Peyer's patch (tissue), 4 donors: ENCODE data around the gene DTX2. TPM values are rescaled to one million over a fixed set of nuclear protein-coding genes. Genes with fewer than 3 reads are reported as not detected.
"Not testable (repeated sequence)": the region's sequence is repeated elsewhere in the genome, so short reads cannot be mapped to it uniquely, and the experiment has no call there.

Experiments used
- DNase-seq, 3 donors: peaks; one replicate each; pipeline ENCODE4 v3.0.0-alpha.2; 2017 to 2019
- H3K27ac ChIP-seq, 4 donors: fragments of 200-600 bp; sonication (generic); one replicate each; pipeline ENCODE4 v1.5.1; 2016 to 2019
- H3K27me3 ChIP-seq, 2 donors: fragments of 200-600 bp; sonication (generic); one replicate each; pipeline ENCODE4 v1.5.1; 2019
- H3K36me3 ChIP-seq, 3 donors: fragments of 200-600 bp; sonication (generic); one replicate each; pipeline ENCODE4 v1.5.1; 2016 to 2019
- H3K4me1 ChIP-seq, 4 donors: fragments of 200-600 bp; sonication (generic); one replicate each; pipeline ENCODE4 v1.5.1; 2016 to 2019
- H3K4me3 ChIP-seq, 4 donors: fragments of 200-600 bp; sonication (generic); 1 replicate in 3 of 4; 2 replicates in 1 of 4; pipeline ENCODE4 v1.5.1; 2016 to 2019; ENCODE audit warnings: mild to moderate bottlenecking in 1 of 4
- H3K9me3 ChIP-seq, 4 donors: fragments of 200-600 bp; sonication (generic); one replicate each; pipeline ENCODE4 v1.5.1; 2016 to 2019; ENCODE audit warnings: mild to moderate bottlenecking in 1 of 4
- total RNA-seq, 4 donors: library from RNA; depleted of rRNA; stranded (reverse); fragments of >200 nt; gene quantifications; one replicate each; pipeline ENCODE4 v1.1.0, GENCODE V29; 2016

DTX2 gene
- total RNA-seq, 4 donors from 2014 or later: 32.2 to 72.8 (median 59.2) TPM

- DNase-seq, H3K27ac ChIP-seq, H3K4me3 ChIP-seq, H3K36me3 ChIP-seq, H3K9me3 ChIP-seq, H3K27me3 ChIP-seq: not testable (repeated sequence)
- H3K4me1 ChIP-seq: peaks cover 0 to 23% (median 0%) of the 10 kb centered on the region in 4 donors
Measured at GRCh38 chr7:76464959-76465358, 3.5 kb downstream of the DTX2 start.

- peaks cover 0 to 23% (median 0%) of the 10 kb centered on the region in 4 donors for H3K4me1 ChIP-seq
- H3K27me3 ChIP-seq, H3K9me3 ChIP-seq, H3K4me3 ChIP-seq, H3K36me3 ChIP-seq, H3K27ac ChIP-seq, DNase-seq: not testable (repeated sequence)
Measured at GRCh38 chr7:76465950-76466349, 4.4 kb downstream of the DTX2 start.

- not testable (repeated sequence) for H3K9me3 ChIP-seq, H3K36me3 ChIP-seq, H3K27me3 ChIP-seq, H3K4me3 ChIP-seq
- Histone ChIP-seq H3K27ac (peak overlapping the region in 3 of 4 donors; percentile 21 to 79 (median 78)), H3K4me1 (peaks cover 0 to 23% (median 0%) of the 10 kb centered on the region in 4 donors)
- DNase-seq: peak in 2 of 3 donors; percentile 90 to 93
Measured at GRCh38 chr7:76467743-76468404, 6.4 kb downstream of the DTX2 start.

GRCh38 chr7:76471556-76472221 is 10.2 kb downstream of the DTX2 start:
- H3K27ac ChIP-seq, H3K4me3 ChIP-seq, H3K36me3 ChIP-seq, H3K9me3 ChIP-seq, H3K27me3 ChIP-seq, H3K4me1 ChIP-seq: not testable (repeated sequence)
- DNase-seq: peak in 1 of 3 donors; percentile 13

GRCh38 chr7:76473097-76473496 is 11.6 kb downstream of the DTX2 start:
- not testable (repeated sequence) for H3K27ac ChIP-seq, H3K4me1 ChIP-seq, H3K4me3 ChIP-seq

GRCh38 chr7:76476280-76476679 is 14.8 kb downstream of the DTX2 start:
- H3K27me3 ChIP-seq, DNase-seq, H3K4me3 ChIP-seq, H3K36me3 ChIP-seq, H3K4me1 ChIP-seq, H3K27ac ChIP-seq, H3K9me3 ChIP-seq: not testable (repeated sequence)

More at GRCh38 chr7:76473097-76473496, 11.6 kb downstream of the DTX2 start:
- H3K27me3 ChIP-seq, H3K36me3 ChIP-seq, DNase-seq, H3K9me3 ChIP-seq: not testable (repeated sequence)

- H3K4me3 ChIP-seq, H3K36me3 ChIP-seq, DNase-seq, H3K4me1 ChIP-seq, H3K27ac ChIP-seq, H3K9me3 ChIP-seq, H3K27me3 ChIP-seq: not testable (repeated sequence)
Measured at GRCh38 chr7:76476742-76477474, 15.4 kb downstream of the DTX2 start.

GRCh38 chr7:76479628-76480027 is 18.1 kb downstream of the DTX2 start:
- H3K27ac ChIP-seq, DNase-seq, H3K4me1 ChIP-seq, H3K4me3 ChIP-seq, H3K9me3 ChIP-seq, H3K27me3 ChIP-seq: not testable (repeated sequence)
- peaks cover 0 to 13% (median 0%) of the 10 kb centered on the region in 3 donors for H3K36me3 ChIP-seq

- not testable (repeated sequence) for H3K9me3 ChIP-seq, H3K27me3 ChIP-seq, H3K27ac ChIP-seq, DNase-seq, H3K4me1 ChIP-seq, H3K4me3 ChIP-seq
- peaks cover 0 to 13% (median 0%) of the 10 kb centered on the region in 3 donors for H3K36me3 ChIP-seq
Measured at GRCh38 chr7:76480403-76481253, 19.1 kb downstream of the DTX2 start.

- not testable (repeated sequence) for H3K9me3 ChIP-seq, H3K27ac ChIP-seq, DNase-seq, H3K4me1 ChIP-seq, H3K4me3 ChIP-seq, H3K27me3 ChIP-seq
- peaks cover 0 to 13% (median 0%) of the 10 kb centered on the region in 3 donors for H3K36me3 ChIP-seq
Measured at GRCh38 chr7:76482660-76483059, 21.2 kb downstream of the DTX2 start.

- not testable (repeated sequence) for H3K4me1 ChIP-seq, H3K9me3 ChIP-seq, DNase-seq, H3K27me3 ChIP-seq, H3K27ac ChIP-seq, H3K4me3 ChIP-seq
- peaks cover 0 to 13% (median 0%) of the 10 kb centered on the region in 3 donors for H3K36me3 ChIP-seq
Measured at GRCh38 chr7:76483081-76483480, 21.6 kb downstream of the DTX2 start.

- H3K4me1 ChIP-seq, H3K27ac ChIP-seq, H3K9me3 ChIP-seq, H3K27me3 ChIP-seq, DNase-seq, H3K4me3 ChIP-seq: not testable (repeated sequence)
- H3K36me3 ChIP-seq: peaks cover 0 to 13% (median 0%) of the 10 kb centered on the region in 3 donors
Measured at GRCh38 chr7:76484456-76484855, 22.9 kb downstream of the DTX2 start.

- not testable (repeated sequence) for H3K27ac ChIP-seq, H3K27me3 ChIP-seq, H3K4me3 ChIP-seq, H3K9me3 ChIP-seq, DNase-seq, H3K4me1 ChIP-seq
- H3K36me3 ChIP-seq: peaks cover 0 to 13% (median 0%) of the 10 kb centered on the region in 3 donors
Measured at GRCh38 chr7:76485822-76486610, 24.5 kb downstream of the DTX2 start.
